Caco-2 (cell line): ENCODE data around the gene TRIM2. TPM values are rescaled to one million over a fixed set of nuclear protein-coding genes. Genes with fewer than 3 reads are reported as not detected.

Experiments
- BruUV-seq: library from RNA; stranded (reverse); fragments of 400-500 nt; replicated peaks from 2 replicates; lab custom pipeline; 2021; lab: Mats Ljungman, UMichigan
- CTCF ChIA-PET: fragments of 300-600 bp; sonication (Branson Sonifier 250); formaldehyde crosslinking; loops from one replicate; lab custom pipeline; 2022; ENCODE audit warnings: antibody characterized with exemption; lab: Charles Lee
- POLR2A ChIA-PET: fragments of 300-600 bp; sonication (Branson Sonifier 250); formaldehyde crosslinking; loops from one replicate; lab custom pipeline; 2022; ENCODE audit warnings: antibody characterized with exemption; lab: Charles Lee
- DNase-seq, 2 experiments: peaks; one replicate each; pipeline versions ENCODE4 v3.0.0 to v3.0.0-alpha.2; 2020 to 2022
- H3K27me3 ChIP-seq: replicated peaks from 2 replicates; pipeline ENCODE4 v1.6.0; 2011; ENCODE audit warnings: low read length; ENCODE audit not compliant: control insufficient read depth, insufficient read depth
- H3K36me3 ChIP-seq: 2 replicates; pipeline ENCODE4 v1.5.1; 2011; ENCODE audit warnings: low read length; ENCODE audit not compliant: control insufficient read depth, insufficient read depth
- H3K4me1 ChIP-seq: fragments of 250-450 bp; sonication (Bioruptor Pico); 2 replicates; pipeline ENCODE4 v1.5.1; 2020; ENCODE audit warnings: mild to moderate bottlenecking
- H3K4me3 ChIP-seq: 2 replicates; pipeline ENCODE4 v1.5.1; 2011; ENCODE audit warnings: low read depth, mild to moderate bottlenecking, control low read depth, low read length
- H3K9me3 ChIP-seq: fragments of 250-450 bp; sonication (Bioruptor Pico); 2 replicates; pipeline ENCODE4 v1.5.1; 2020; ENCODE audit warnings: mild to moderate bottlenecking, moderate library complexity
- H3K27ac Mint-ChIP-seq: one replicate; pipeline ENCODE4 v1.8.0; 2022; ENCODE audit warnings: mixed read lengths; ENCODE audit not compliant: unreplicated experiment
- H3K27me3 Mint-ChIP-seq: one replicate; pipeline ENCODE4 v1.8.0; 2022; ENCODE audit warnings: mixed read lengths; ENCODE audit not compliant: insufficient read depth, unreplicated experiment
- H3K36me3 Mint-ChIP-seq: one replicate; pipeline ENCODE4 v1.8.0; 2022; ENCODE audit warnings: mild to moderate bottlenecking, mixed read lengths; ENCODE audit not compliant: insufficient read depth, unreplicated experiment
- H3K4me1 Mint-ChIP-seq: one replicate; pipeline ENCODE4 v1.8.0; 2022; ENCODE audit warnings: low read depth, mixed read lengths; ENCODE audit not compliant: unreplicated experiment
- H3K4me3 Mint-ChIP-seq: one replicate; pipeline ENCODE4 v1.8.0; 2022; ENCODE audit warnings: mild to moderate bottlenecking, moderate library complexity, mixed read lengths; ENCODE audit not compliant: unreplicated experiment
- H3K9me3 Mint-ChIP-seq: one replicate; pipeline ENCODE4 v1.8.0; 2022; ENCODE audit warnings: mixed read lengths; ENCODE audit not compliant: unreplicated experiment
- intact Hi-C: fragments of 100-400 bp; cut with micrococcal nuclease; formaldehyde crosslinking; loops from one replicate; pipeline ENCODE4 v1.10.0; 2022; ENCODE audit not compliant: unreplicated experiment
- total RNA-seq: library from RNA; stranded (reverse); gene quantifications from 2 replicates; pipeline ENCODE4 v1.2.3, GENCODE V29; 2022
- TF ChIP-seq, protein P1 (sequence below), 2 experiments: fragments of 200-600 bp in 1 of 2; IDR thresholded peaks; 1 replicate in 1 of 2; 2 replicates in 1 of 2; pipeline versions ENCODE4 v1.5.1 to v1.8.0; 2011 to 2022; ENCODE audit warnings: antibody characterized with exemption in 1 of 2, control low read depth in 1 of 2, inconsistent platforms in 1 of 2, low read depth in 1 of 2, low read length in 1 of 2, mild to moderate bottlenecking in 1 of 2, moderate library complexity in 1 of 2; ENCODE audit not compliant: insufficient read depth in 1 of 2, severe bottlenecking in 1 of 2, unreplicated experiment in 1 of 2

The TRIM2 gene
- total RNA-seq, 1 experiment from 2014 or later: 62.3 TPM

GRCh38 chr4:153232768-153233167 lies 28.5 kb downstream of the TRIM2 start:
- no peaks in the 10 kb centered on the region for H3K9me3 Mint-ChIP-seq
- ChIA-PET CTCF (interaction anchor here (0.7 to 1.3 kb wide), 4 partner anchors 25 to 90 kb away, joined by 4 to 8 read pairs (median 6); partner anchors contain the start of gene TRIM2), POLR2A (no interaction called here)
- no peak overlapping the region for H3K4me3 Mint-ChIP-seq
- DNase-seq: peak; percentile 68 to 71
- Histone ChIP-seq H3K4me1 (peaks cover 8% of the 10 kb centered on the region), H3K36me3 (no peaks in the 10 kb centered on the region; the same call in 1 of the 2 replicates), H3K27me3 (no peaks in the 10 kb centered on the region), H3K9me3 (no peaks in the 10 kb centered on the region), H3K4me3 (no peak overlapping the region)
- intact Hi-C loops: loop anchor here (1.0 to 10.0 kb wide), 3 partner anchors 23 to 342 kb away; no protein-coding TSS in a partner anchor
- peaks cover 45% of the 10 kb centered on the region for H3K36me3 Mint-ChIP-seq
- H3K4me1 Mint-ChIP-seq: peaks cover 20% of the 10 kb centered on the region
- peak overlapping the region; percentile 40 for H3K27ac Mint-ChIP-seq
- no TSS peak for BruUV-seq
- no peaks in the 10 kb centered on the region for H3K27me3 Mint-ChIP-seq
- TF ChIP-seq, protein P1, sequence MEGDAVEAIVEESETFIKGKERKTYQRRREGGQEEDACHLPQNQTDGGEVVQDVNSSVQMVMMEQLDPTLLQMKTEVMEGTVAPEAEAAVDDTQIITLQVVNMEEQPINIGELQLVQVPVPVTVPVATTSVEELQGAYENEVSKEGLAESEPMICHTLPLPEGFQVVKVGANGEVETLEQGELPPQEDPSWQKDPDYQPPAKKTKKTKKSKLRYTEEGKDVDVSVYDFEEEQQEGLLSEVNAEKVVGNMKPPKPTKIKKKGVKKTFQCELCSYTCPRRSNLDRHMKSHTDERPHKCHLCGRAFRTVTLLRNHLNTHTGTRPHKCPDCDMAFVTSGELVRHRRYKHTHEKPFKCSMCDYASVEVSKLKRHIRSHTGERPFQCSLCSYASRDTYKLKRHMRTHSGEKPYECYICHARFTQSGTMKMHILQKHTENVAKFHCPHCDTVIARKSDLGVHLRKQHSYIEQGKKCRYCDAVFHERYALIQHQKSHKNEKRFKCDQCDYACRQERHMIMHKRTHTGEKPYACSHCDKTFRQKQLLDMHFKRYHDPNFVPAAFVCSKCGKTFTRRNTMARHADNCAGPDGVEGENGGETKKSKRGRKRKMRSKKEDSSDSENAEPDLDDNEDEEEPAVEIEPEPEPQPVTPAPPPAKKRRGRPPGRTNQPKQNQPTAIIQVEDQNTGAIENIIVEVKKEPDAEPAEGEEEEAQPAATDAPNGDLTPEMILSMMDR (IDR thresholded peaks at IDR 0.05; ENCODE audit: insufficient read depth in 1 of 2, low read depth in 1 of 2, low read length in 1 of 2, severe bottlenecking in 1 of 2, unreplicated experiment in 1 of 2): peak; percentile 48

- H3K4me3 ChIP-seq: no peak overlapping the region
Observed at GRCh38 chr4:153233761-153234371, 29.6 kb downstream of the TRIM2 start.

GRCh38 chr4:153234885-153235284 lies 30.6 kb downstream of the TRIM2 start:
- intact Hi-C loops: loop anchor here (10.0 kb wide), 1 partner anchor 340 kb away; no protein-coding TSS in a partner anchor
- no peaks in the 10 kb centered on the region for H3K9me3 Mint-ChIP-seq
- DNase-seq: no peak

More at GRCh38 chr4:153233761-153234371, 29.6 kb downstream of the TRIM2 start:
- TF ChIP-seq, protein P1 (IDR thresholded peaks at IDR 0.05; ENCODE audit: insufficient read depth in 1 of 2, low read depth in 1 of 2, low read length in 1 of 2, severe bottlenecking in 1 of 2, unreplicated experiment in 1 of 2): no peak
- Histone ChIP-seq H3K27me3 (no peaks in the 10 kb centered on the region), H3K9me3 (no peaks in the 10 kb centered on the region), H3K4me1 (peaks cover 8% of the 10 kb centered on the region), H3K36me3 (no peaks in the 10 kb centered on the region; the same call in 1 of the 2 replicates)
- H3K4me3 Mint-ChIP-seq: no peak overlapping the region
- H3K4me1 Mint-ChIP-seq: peaks cover 20% of the 10 kb centered on the region
- peak overlapping the region; percentile 40 for H3K27ac Mint-ChIP-seq
- H3K9me3 Mint-ChIP-seq: no peaks in the 10 kb centered on the region
- intact Hi-C loops: loop anchor here (1.0 to 10.0 kb wide), 2 partner anchors 25 to 341 kb away; no protein-coding TSS in a partner anchor
- BruUV-seq: no TSS peak
- CTCF ChIA-PET: interaction anchor here (1.3 kb wide), 1 partner anchor 91 kb away, joined by 8 read pairs; no protein-coding TSS in a partner anchor
- no peaks in the 10 kb centered on the region for H3K27me3 Mint-ChIP-seq
- POLR2A ChIA-PET: no interaction called here
- peaks cover 55% of the 10 kb centered on the region for H3K36me3 Mint-ChIP-seq
- DNase-seq: no peak

More at GRCh38 chr4:153234885-153235284, 30.6 kb downstream of the TRIM2 start:
- Histone ChIP-seq H3K27me3 (no peaks in the 10 kb centered on the region), H3K36me3 (no peaks in the 10 kb centered on the region; the same call in 1 of the 2 replicates), H3K4me3 (no peak overlapping the region), H3K4me1 (peaks cover 8% of the 10 kb centered on the region), H3K9me3 (no peaks in the 10 kb centered on the region)
- TF ChIP-seq, protein P1 (IDR thresholded peaks at IDR 0.05; ENCODE audit: insufficient read depth in 1 of 2, low read depth in 1 of 2, low read length in 1 of 2, severe bottlenecking in 1 of 2, unreplicated experiment in 1 of 2): no peak
- H3K4me3 Mint-ChIP-seq: no peak overlapping the region
- no peaks in the 10 kb centered on the region for H3K27me3 Mint-ChIP-seq
- no TSS peak for BruUV-seq
- H3K27ac Mint-ChIP-seq: no peak overlapping the region
- CTCF ChIA-PET: interaction anchor here (0.7 kb wide), 1 partner anchor 76 kb away, joined by 3 read pairs; no protein-coding TSS in a partner anchor
- POLR2A ChIA-PET: no interaction called here
- H3K4me1 Mint-ChIP-seq: peaks cover 20% of the 10 kb centered on the region
- peaks cover 52% of the 10 kb centered on the region for H3K36me3 Mint-ChIP-seq
